Liver (tissue), 9 donors: ENCODE results near the gene ELAVL2. TPM values are rescaled to one million over a fixed set of nuclear protein-coding genes. Genes with fewer than 3 reads are reported as not detected.

ENCODE experiments used
- DNase-seq: peaks from one replicate; pipeline ENCODE4 v3.0.0-alpha.2; 2017; ENCODE audit warnings: low spot score
- H3K27ac ChIP-seq, 2 donors: one replicate each; pipeline ENCODE4 v1.7.0; 2013; ENCODE audit warnings: inconsistent platforms in 2 of 2, low read length in 2 of 2, control low read depth in 1 of 2, low read depth in 1 of 2, mild to moderate bottlenecking in 1 of 2
- H3K27me3 ChIP-seq, 4 donors: one replicate each; pipeline versions ENCODE4 v1.6.1 to v1.7.0; 2013; ENCODE audit warnings: low read length in 3 of 4, inconsistent platforms in 1 of 4, mild to moderate bottlenecking in 1 of 4, moderate library complexity in 1 of 4; ENCODE audit not compliant: control insufficient read depth in 4 of 4, insufficient read depth in 4 of 4
- H3K36me3 ChIP-seq, 4 donors: one replicate each; pipeline versions ENCODE4 v1.6.1 to v1.7.0; 2013; ENCODE audit warnings: low read length in 3 of 4, mild to moderate bottlenecking in 3 of 4, low read depth in 1 of 4, moderate library complexity in 1 of 4; ENCODE audit not compliant: control insufficient read depth in 4 of 4, insufficient read depth in 3 of 4
- H3K4me1 ChIP-seq, 4 donors: one replicate each; pipeline versions ENCODE4 v1.6.1 to v1.7.0; 2013; ENCODE audit warnings: low read length in 3 of 4, mild to moderate bottlenecking in 3 of 4, moderate library complexity in 1 of 4; ENCODE audit not compliant: control insufficient read depth in 4 of 4, insufficient read depth in 4 of 4
- H3K4me3 ChIP-seq, 3 donors: one replicate each; pipeline versions ENCODE4 v1.6.1 to v1.7.0; 2013; ENCODE audit warnings: low read length in 3 of 3, control low read depth in 1 of 3, low read depth in 1 of 3, mild to moderate bottlenecking in 1 of 3
- H3K9ac ChIP-seq, 2 donors: one replicate each; pipeline ENCODE4 v1.7.0; 2013; ENCODE audit warnings: low read length in 2 of 2, mild to moderate bottlenecking in 2 of 2, moderate library complexity in 2 of 2, control low read depth in 1 of 2, low read depth in 1 of 2
- H3K9me3 ChIP-seq, 4 donors: one replicate each; pipeline versions ENCODE4 v1.6.1 to v1.7.0; 2013; ENCODE audit warnings: low read length in 3 of 4; ENCODE audit not compliant: control insufficient read depth in 4 of 4
- ATF3 ChIP-seq: IDR thresholded peaks from 2 replicates; pipeline ENCODE4 v1.6.1; 2016; ENCODE audit warnings: antibody characterized with exemption
- EGR1 ChIP-seq, 2 donors: IDR thresholded peaks; 2 replicates each; pipeline ENCODE4 v1.6.1; 2016 to 2018; ENCODE audit warnings: antibody characterized with exemption in 2 of 2, low read depth in 2 of 2
- FOXA1 ChIP-seq: IDR thresholded peaks from 2 replicates; pipeline ENCODE4 v1.6.1; 2016; ENCODE audit warnings: antibody characterized with exemption
- FOXA2 ChIP-seq: IDR thresholded peaks from 2 replicates; pipeline ENCODE4 v1.6.1; 2016; ENCODE audit warnings: antibody characterized with exemption
- GABPA ChIP-seq, 2 donors: IDR thresholded peaks in 1 of 2; conservative IDR thresholded peaks in 1 of 2; 2 replicates each; pipeline ENCODE4 v1.6.1; 2016; ENCODE audit warnings: antibody characterized with exemption in 2 of 2, mild to moderate bottlenecking in 1 of 2, moderate library complexity in 1 of 2
- HNF4A ChIP-seq, 2 donors: conservative IDR thresholded peaks; 2 replicates each; pipeline ENCODE4 v1.6.1; 2016; ENCODE audit warnings: antibody characterized with exemption in 2 of 2, mild to moderate bottlenecking in 2 of 2
- NR2F2 ChIP-seq: IDR thresholded peaks from 2 replicates; pipeline ENCODE4 v1.6.1; 2016; ENCODE audit warnings: antibody characterized with exemption
- RAD21 ChIP-seq, 2 donors: IDR thresholded peaks; 2 replicates each; pipeline ENCODE4 v1.6.1; 2016; ENCODE audit warnings: antibody characterized with exemption in 2 of 2, mild to moderate bottlenecking in 2 of 2
- RXRA ChIP-seq, 2 donors: IDR thresholded peaks; 2 replicates each; pipeline ENCODE4 v1.6.1; 2017 to 2018; ENCODE audit warnings: antibody characterized with exemption in 2 of 2, mild to moderate bottlenecking in 1 of 2
- SP1 ChIP-seq: IDR thresholded peaks from 2 replicates; pipeline ENCODE4 v1.6.1; 2018; ENCODE audit warnings: antibody characterized with exemption, mild to moderate bottlenecking
- TAF1 ChIP-seq: conservative IDR thresholded peaks from 2 replicates; pipeline ENCODE4 v1.6.1; 2016; ENCODE audit warnings: antibody characterized with exemption, mild to moderate bottlenecking
- YY1 ChIP-seq: IDR thresholded peaks from 2 replicates; pipeline ENCODE4 v1.6.1; 2016; ENCODE audit warnings: antibody characterized with exemption, mild to moderate bottlenecking
- WGBS: extraction: QIAGEN DNeasy Blood & Tissue Kit; methylation state at CpG from one replicate; pipeline ENCODE4 v1.1.7; 2013; 5-methylcytosine and 5-hydroxymethylcytosine counted together
- polyA plus RNA-seq, 2 donors: library from polyadenylated mRNA; stranded (reverse) in 1 of 2; unstranded in 1 of 2; fragments of 200-250 nt in 1 of 2; fragments of >200 nt in 1 of 2; fragmentation: Nextera tagmentation in 1 of 2; extraction: Ambion mirVana in 1 of 2; gene quantifications; one replicate each; pipeline versions ENCODE4 v1.2.1 to v1.2.3, GENCODE V29; 2013 to 2015
- total RNA-seq, 2 donors: library from RNA; depleted of rRNA; stranded (reverse); fragments of >200 nt; gene quantifications; one replicate each; pipeline ENCODE4 v1.2.3, GENCODE V29; 2014
- TF ChIP-seq, protein P1 (sequence below): IDR thresholded peaks from 2 replicates; pipeline ENCODE4 v1.6.1; 2016; ENCODE audit warnings: antibody characterized with exemption, mild to moderate bottlenecking
- TF ChIP-seq, protein P2 (sequence below): fragments of 150-350 bp; IDR thresholded peaks from 2 replicates; pipeline ENCODE4 v1.5.1; 2017; ENCODE audit warnings: improper control_type of control experiment, low read depth, low read length; ENCODE audit not compliant: missing input control
- TF ChIP-seq, protein P3 (sequence below): IDR thresholded peaks from 2 replicates; pipeline ENCODE4 v1.6.1; 2016; ENCODE audit warnings: antibody characterized with exemption
- donor health status: healthy.
- donor health status: healthy.
- donor health status: healthy.
- donor health status: healthy.
- donor health status: healthy.

Gene ELAVL2
- total and polyA plus RNA-seq, 4 donors, result 0.19 TPM; not detected in 3

DNA sequence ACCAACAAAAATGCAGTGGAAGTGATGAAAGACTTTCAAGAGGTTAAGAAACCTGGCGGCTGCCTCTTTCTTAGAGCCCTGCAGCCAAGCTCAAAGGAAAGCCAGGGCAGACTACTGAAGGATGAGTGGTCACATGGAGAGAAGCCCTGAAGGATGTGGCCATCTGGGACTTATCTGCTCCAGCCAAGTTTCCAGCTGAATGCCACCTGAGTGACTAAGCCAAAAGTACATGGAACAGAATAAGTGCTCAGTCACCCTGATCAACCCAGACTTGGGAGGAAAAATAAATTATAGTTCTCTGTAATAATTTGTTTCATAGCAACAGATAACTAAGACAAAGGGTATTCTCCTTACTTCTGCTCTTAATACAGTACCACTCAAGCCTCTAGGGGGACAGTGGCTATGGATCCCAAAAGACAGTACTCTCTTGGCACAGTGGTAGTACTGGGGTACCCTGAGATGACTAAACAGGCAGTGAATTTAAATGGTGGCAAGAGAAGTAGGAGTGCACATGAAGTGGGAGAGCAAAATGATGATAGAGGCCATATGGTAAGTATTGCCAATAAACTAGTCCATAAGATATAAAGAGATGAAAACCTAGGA lies 182.3 kb downstream of the ELAVL2 start:
- Histone ChIP-seq H3K9ac (no peak overlapping the region), H3K4me3 (no peak overlapping the region), H3K27ac (no peak overlapping the region), H3K9me3 (no peaks in the 10 kb centered on the region), H3K27me3 (peaks cover 0 to 7% (median 1%) of the 10 kb centered on the region in 4 donors), H3K4me1 (no peaks in the 10 kb centered on the region), H3K36me3 (no peaks in the 10 kb centered on the region)
- TF ChIP-seq, protein P1, sequence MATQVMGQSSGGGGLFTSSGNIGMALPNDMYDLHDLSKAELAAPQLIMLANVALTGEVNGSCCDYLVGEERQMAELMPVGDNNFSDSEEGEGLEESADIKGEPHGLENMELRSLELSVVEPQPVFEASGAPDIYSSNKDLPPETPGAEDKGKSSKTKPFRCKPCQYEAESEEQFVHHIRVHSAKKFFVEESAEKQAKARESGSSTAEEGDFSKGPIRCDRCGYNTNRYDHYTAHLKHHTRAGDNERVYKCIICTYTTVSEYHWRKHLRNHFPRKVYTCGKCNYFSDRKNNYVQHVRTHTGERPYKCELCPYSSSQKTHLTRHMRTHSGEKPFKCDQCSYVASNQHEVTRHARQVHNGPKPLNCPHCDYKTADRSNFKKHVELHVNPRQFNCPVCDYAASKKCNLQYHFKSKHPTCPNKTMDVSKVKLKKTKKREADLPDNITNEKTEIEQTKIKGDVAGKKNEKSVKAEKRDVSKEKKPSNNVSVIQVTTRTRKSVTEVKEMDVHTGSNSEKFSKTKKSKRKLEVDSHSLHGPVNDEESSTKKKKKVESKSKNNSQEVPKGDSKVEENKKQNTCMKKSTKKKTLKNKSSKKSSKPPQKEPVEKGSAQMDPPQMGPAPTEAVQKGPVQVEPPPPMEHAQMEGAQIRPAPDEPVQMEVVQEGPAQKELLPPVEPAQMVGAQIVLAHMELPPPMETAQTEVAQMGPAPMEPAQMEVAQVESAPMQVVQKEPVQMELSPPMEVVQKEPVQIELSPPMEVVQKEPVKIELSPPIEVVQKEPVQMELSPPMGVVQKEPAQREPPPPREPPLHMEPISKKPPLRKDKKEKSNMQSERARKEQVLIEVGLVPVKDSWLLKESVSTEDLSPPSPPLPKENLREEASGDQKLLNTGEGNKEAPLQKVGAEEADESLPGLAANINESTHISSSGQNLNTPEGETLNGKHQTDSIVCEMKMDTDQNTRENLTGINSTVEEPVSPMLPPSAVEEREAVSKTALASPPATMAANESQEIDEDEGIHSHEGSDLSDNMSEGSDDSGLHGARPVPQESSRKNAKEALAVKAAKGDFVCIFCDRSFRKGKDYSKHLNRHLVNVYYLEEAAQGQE, result no peak
- TF ChIP-seq SP1, result no peak
- TF ChIP-seq FOXA1, result no peak
- no peak for TF ChIP-seq ATF3
- TF ChIP-seq, protein P2, sequence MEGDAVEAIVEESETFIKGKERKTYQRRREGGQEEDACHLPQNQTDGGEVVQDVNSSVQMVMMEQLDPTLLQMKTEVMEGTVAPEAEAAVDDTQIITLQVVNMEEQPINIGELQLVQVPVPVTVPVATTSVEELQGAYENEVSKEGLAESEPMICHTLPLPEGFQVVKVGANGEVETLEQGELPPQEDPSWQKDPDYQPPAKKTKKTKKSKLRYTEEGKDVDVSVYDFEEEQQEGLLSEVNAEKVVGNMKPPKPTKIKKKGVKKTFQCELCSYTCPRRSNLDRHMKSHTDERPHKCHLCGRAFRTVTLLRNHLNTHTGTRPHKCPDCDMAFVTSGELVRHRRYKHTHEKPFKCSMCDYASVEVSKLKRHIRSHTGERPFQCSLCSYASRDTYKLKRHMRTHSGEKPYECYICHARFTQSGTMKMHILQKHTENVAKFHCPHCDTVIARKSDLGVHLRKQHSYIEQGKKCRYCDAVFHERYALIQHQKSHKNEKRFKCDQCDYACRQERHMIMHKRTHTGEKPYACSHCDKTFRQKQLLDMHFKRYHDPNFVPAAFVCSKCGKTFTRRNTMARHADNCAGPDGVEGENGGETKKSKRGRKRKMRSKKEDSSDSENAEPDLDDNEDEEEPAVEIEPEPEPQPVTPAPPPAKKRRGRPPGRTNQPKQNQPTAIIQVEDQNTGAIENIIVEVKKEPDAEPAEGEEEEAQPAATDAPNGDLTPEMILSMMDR, result no peak
- TF ChIP-seq YY1, result no peak
- TF ChIP-seq RAD21 (IDR thresholded peaks at IDR 0.05), result no peak
- no peak for TF ChIP-seq GABPA (IDR thresholded peaks at IDR 0.05 in 1 of 2, conservative IDR thresholded peaks at IDR 0.05 in 1 of 2)
- no peak for TF ChIP-seq NR2F2
- no peak for TF ChIP-seq RXRA (IDR thresholded peaks at IDR 0.05)
- no peak for TF ChIP-seq TAF1
- TF ChIP-seq, protein P3, sequence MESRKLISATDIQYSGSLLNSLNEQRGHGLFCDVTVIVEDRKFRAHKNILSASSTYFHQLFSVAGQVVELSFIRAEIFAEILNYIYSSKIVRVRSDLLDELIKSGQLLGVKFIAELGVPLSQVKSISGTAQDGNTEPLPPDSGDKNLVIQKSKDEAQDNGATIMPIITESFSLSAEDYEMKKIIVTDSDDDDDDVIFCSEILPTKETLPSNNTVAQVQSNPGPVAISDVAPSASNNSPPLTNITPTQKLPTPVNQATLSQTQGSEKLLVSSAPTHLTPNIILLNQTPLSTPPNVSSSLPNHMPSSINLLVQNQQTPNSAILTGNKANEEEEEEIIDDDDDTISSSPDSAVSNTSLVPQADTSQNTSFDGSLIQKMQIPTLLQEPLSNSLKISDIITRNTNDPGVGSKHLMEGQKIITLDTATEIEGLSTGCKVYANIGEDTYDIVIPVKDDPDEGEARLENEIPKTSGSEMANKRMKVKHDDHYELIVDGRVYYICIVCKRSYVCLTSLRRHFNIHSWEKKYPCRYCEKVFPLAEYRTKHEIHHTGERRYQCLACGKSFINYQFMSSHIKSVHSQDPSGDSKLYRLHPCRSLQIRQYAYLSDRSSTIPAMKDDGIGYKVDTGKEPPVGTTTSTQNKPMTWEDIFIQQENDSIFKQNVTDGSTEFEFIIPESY, result no peak
- no peak for TF ChIP-seq FOXA2
- TF ChIP-seq EGR1 (IDR thresholded peaks at IDR 0.05; ENCODE audit: low read depth in 2 of 2), result no peak
- no peak for TF ChIP-seq HNF4A (conservative IDR thresholded peaks at IDR 0.05)
- no peak for DNase-seq
- 66% methylated on average over 1 of the region's 1 CpG for WGBS
